B cell (primary cell): ENCODE data around the gene PACRG.

Experiments
- CTCF ChIP-seq: fragments of 200-600 bp; IDR thresholded peaks from one replicate; pipeline ENCODE4 v1.8.0; 2022; ENCODE audit warnings: antibody characterized with exemption, mild to moderate bottlenecking
- EZH2 ChIP-seq: IDR thresholded peaks from 2 replicates; pipeline ENCODE4 v1.6.1; 2012; ENCODE audit warnings: borderline replicate concordance, low read depth, mild to moderate bottlenecking, moderate library complexity, low read length; ENCODE audit not compliant: insufficient read depth, poor library complexity, severe bottlenecking

GRCh38 chr6:162708971-162709370 is 18.8 kb upstream of the PACRG start:
- TF ChIP-seq CTCF (no peak), EZH2 (no peak)
